MM.1S (cell line): ENCODE measurements around the gene CACUL1.

ENCODE experiments used
- EZH2 ChIP-seq: fragments of 300-600 bp; sonication (generic); optimal IDR thresholded peaks from 2 replicates; pipeline ENCODE3; 2017; ENCODE audit warnings: low read depth, mild to moderate bottlenecking, antibody characterized with exemption, low read length, mixed read lengths
- EZH2phosphoT487 ChIP-seq: fragments of 300-600 bp; sonication (generic); IDR thresholded peaks from 2 replicates; pipeline ENCODE4 v1.6.1; 2018; ENCODE audit warnings: antibody characterized with exemption, low read length
- TF ChIP-seq, protein P1 (sequence below): fragments of 300-600 bp; sonication (generic); IDR thresholded peaks from 2 replicates; pipeline ENCODE4 v1.5.1; 2016; ENCODE audit warnings: antibody characterized with exemption, low read length, mixed read lengths

DNA sequence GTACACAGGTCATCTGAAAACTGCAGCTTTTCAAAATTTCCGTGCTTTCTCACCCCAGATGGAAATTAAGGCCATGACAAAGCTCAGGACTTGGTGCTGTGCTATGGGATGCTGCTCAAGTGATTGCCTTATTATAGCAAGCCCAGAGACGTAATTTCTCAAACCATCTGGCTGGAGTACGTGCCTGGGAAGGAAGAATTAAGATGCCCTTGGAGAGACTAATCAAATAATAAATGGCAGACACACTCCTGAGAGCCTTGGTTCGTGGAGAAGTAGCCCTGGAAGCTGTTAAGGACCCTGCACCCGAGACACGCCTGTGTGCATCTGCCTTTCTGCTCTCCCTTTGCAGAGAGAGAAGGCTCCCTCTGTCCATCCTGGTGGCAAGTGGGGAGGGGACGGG lies 121.0 kb downstream of the CACUL1 start:
- TF ChIP-seq, protein P1, sequence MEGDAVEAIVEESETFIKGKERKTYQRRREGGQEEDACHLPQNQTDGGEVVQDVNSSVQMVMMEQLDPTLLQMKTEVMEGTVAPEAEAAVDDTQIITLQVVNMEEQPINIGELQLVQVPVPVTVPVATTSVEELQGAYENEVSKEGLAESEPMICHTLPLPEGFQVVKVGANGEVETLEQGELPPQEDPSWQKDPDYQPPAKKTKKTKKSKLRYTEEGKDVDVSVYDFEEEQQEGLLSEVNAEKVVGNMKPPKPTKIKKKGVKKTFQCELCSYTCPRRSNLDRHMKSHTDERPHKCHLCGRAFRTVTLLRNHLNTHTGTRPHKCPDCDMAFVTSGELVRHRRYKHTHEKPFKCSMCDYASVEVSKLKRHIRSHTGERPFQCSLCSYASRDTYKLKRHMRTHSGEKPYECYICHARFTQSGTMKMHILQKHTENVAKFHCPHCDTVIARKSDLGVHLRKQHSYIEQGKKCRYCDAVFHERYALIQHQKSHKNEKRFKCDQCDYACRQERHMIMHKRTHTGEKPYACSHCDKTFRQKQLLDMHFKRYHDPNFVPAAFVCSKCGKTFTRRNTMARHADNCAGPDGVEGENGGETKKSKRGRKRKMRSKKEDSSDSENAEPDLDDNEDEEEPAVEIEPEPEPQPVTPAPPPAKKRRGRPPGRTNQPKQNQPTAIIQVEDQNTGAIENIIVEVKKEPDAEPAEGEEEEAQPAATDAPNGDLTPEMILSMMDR, result no peak
- TF ChIP-seq EZH2 (no peak), EZH2phosphoT487 (no peak)
